ENCODE data around the gene GNPNAT1.
"Not testable (repeated sequence)": the region's sequence is repeated elsewhere in the genome, so short reads cannot be mapped to it uniquely, and the experiment has no call there.

GNPNAT1 gene

DNA sequence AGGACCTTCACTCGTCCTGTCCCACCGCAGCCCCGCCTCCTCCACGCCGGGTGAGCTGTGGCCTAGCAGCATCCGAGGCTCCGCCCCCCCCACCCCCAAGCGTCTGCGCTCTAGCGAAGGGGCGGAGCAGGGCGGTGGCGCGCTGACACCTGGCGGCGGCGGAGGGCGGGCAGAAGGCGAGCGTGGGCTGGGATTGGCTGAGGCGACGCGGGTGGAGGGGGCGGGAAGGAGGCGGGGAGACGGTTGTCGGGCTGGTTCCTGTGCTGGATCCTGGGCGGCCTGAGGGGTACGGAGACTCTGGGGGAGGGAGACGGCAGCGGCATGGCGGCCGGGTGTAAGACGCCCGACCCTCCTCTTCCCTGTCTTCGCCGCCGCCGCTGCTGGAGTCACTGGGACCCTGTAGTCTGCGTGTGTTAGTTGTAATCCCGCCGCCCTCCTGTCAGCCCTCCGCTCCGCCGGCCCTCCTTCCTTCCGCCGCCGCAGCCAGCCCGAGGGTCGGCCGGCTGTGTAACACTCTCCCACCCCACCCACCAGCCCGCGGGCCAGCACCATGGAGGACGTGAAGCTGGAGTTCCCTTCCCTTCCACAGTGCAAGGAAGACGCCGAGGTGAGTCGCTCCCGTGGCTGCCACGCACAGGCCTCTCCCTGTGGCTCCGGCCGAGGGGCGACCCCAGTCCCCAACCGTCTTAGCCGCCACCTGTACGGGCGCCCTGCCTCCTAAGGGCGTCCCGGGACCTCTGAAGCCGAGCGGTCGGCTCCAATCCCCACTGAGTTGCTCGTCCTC, 61.3 kb downstream of the GNPNAT1 start, which contains the start of gene STYX:
TSS of gene STYX (plus strand) at position 242 of the 784 bp plus-strand sequence. CDS start at position 551, 309 bp downstream.
- in situ Hi-C loops (cut with HindIII; ENCODE audit: low sequenced_read_pairs) = no loop called here

- in situ Hi-C loops (cut with HindIII; ENCODE audit: low sequenced_read_pairs) = no loop called here
These were observed 61.9 kb downstream of the GNPNAT1 start for GRCh38 chr14:52729585-52729924.

- in situ Hi-C loops (cut with HindIII; ENCODE audit: low sequenced_read_pairs) = not testable (repeated sequence)
These were observed 62.4 kb downstream of the GNPNAT1 start for GRCh38 chr14:52729035-52729434.

GRCh38 chr14:52727509-52727908, 63.9 kb downstream of the GNPNAT1 start:
- in situ Hi-C loops (cut with HindIII; ENCODE audit: low sequenced_read_pairs) = not testable (repeated sequence)
